NCI-H2081 (cell line): ENCODE data around the gene CHRNA4.

Source experiments
- DNase-seq, 2 experiments: peaks; one replicate each; lab custom pipeline; 2025; lab: John Stamatoyannopoulos, UW

Gene CHRNA4

DNA sequence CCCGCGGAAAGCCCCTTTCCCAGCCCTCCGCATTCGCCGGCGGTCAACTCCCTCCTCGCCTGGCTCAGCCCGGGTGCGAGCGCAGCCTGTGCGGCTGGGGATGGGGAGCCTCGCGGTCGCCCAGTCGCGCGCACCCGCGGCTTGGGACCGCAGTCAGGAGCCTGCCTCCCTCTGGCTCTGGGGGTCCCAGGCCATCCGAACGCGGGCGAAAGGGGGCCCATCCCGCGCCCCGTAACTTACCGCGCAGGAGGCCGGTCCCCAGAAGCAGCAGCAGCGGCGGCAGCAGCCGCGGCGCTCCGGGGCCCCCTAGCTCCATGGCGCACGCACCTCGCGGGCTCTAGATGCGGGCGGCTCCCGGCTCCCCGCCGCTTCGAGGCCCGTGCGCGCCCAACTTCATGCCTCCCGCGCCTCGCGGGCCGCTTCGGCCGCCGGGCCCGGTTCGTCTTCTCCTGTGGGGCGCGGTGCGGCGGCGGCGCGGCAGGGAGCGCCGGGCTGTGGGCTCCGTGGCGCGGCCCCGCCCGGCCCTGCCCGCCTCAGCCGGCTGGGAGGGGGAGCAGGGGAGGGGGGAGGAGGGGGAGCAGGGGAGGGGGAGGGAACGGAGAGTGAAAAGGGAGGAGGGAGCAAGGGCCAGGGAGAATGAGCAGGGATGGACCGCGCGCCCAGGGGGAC is at the start of gene CHRNA4:
Gene CHRNA4, minus strand, starts transcription at position 500 of the 669 bp plus-strand sequence. Its CDS starts 184 bp downstream, at position 316.
- DNase-seq: no peak

GRCh38 chr20:63409834-63410435 is 48.8 kb upstream of the CHRNA4 start:
- DNase-seq: no peak

- no peak for DNase-seq
Observed at GRCh38 chr20:63409066-63409833, 48.1 kb upstream of the CHRNA4 start.

DNA sequence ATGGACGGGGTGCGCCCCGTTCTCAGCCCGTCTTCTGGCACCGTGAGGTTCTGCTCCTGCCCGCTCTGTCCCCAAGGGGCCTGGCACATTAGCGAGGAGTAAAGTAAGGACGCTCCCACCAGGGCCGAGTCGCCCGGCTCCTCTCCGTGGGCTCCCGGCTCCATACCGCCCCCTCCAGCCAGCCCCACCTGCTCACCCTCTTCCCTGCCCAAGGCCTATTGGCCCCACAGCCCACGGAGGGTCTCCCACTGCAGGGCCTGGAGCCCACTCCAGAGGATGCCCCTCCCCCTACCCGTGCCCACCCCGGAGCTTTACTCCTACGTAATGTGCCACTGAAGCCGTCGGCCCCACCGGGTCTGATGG is 47.5 kb upstream of the CHRNA4 start:
- DNase-seq: no peak

GRCh38 chr20:63407928-63408683 is 47.0 kb upstream of the CHRNA4 start:
- DNase-seq: no peak

GRCh38 chr20:63406617-63407245 is 45.6 kb upstream of the CHRNA4 start:
- DNase-seq: no peak

- no peak for DNase-seq
Observed at GRCh38 chr20:63406011-63406410, 44.9 kb upstream of the CHRNA4 start.

DNA sequence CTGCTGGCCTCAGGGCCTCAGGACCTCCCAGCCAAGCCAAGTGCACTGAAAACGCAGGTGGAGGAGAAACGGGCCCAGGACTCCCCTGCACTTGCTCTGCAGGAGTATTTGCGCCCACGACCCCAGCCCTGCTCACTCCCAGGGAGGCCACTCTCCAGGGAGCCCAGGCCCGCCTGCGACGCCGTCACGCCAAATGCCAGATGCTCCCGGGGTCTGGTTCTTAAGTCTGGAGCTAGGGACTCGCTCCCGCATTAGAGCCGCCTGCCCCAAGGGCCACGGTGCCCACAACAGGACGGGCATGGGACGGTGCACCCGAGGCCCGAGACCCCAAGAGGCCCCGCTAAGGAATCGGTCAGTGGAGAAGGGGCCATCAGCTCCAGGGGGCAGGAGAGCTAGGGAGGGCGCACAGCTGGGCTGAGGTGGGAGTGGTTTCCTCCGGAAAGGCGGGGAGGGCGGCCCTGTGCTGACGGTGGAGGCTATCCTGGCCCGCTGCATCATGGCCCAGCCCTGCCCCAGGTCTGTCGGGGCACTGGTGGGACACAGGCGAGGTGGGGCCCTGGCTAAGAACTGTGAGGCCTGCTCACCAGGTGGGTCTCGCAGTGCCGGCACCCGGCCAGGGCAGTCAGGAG is 44.1 kb upstream of the CHRNA4 start:
- no peak for DNase-seq

GRCh38 chr20:63404129-63405085 is 43.3 kb upstream of the CHRNA4 start:
- no peak for DNase-seq

DNA sequence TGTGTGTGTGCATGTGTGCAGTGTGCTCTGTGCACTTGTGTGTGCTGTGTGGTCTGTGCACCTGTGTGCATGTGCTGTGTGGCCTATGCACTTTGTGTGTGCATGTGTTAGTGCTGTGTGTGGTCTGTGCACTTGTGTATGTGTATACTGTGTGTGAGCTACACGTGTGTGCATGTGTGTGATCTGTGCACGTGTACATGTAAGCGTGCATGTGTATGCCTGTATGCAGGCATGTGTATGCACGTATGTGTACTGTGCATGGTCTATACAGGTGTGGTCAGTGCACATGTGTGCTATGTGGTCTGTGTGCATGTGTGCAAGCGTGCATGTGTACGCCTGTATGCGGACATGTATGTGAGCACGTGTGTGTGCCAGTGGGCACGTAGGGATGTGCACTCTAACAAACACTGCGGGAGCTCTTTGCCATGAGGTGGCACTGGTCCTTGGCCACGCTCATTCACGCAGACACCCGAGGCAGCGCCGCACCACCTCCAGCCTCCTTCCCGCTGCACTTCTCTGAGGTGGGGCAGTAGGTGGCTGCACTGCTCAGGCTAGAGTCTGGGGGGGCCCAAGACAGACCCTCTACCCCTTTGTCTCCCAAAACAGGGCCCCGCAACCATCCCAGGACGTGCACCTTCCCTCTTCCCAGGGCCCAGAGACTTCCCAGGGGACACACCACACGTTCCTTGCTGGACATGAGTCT is 42.4 kb upstream of the CHRNA4 start:
- no peak for DNase-seq

DNA sequence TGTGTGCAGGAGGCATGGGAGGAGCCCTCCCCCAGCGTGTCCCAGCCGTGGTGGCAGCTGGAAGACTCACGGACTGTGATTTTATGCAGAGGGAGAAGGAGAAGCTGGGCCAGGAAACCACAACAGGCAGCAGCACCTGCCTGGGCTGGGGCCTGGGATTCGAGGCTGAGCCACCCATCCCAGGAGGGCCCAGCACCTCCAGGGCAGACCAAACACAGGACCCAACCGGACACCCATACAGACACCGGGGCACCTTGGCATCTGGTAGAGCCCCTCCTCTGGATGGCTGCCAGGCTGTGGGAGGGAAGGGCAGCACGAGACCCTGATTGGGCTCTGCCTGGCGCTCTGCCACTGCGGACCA is 41.7 kb upstream of the CHRNA4 start:
- DNase-seq: no peak

DNA sequence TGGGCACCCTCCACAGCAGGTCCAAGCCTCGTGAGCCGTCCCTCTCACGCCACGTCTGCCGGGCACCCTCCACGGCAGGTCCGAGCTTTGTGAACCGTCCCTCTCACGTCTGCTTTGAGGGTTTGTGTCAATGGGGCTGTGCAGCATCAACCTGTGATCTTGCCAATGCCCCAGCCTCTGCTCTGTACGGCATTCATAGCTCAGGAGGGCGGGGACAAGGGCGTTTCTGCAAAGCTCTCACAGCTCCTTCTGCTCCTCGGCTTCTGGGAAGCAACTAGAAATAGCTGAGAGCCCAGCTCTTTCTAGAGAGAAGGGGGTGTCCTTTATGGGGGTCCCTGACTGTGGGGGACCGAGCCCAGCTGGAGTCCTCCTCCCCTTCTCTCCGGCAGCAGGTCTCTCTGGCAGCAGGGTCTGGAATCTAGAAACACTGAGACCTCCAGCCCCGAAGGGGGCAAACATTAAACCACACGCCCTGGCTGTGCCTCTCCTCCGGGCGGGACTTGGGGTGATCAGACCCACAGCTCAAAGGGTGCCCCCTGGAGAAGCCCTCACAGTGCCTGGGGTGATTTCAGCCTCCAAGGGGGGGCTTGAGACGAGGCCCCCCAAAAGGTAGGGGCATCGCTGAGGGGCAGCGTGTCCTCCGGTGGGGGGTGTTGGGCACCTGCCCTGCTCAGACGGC is 41.2 kb upstream of the CHRNA4 start:
- no peak for DNase-seq

GRCh38 chr20:63401384-63402110 is 40.4 kb upstream of the CHRNA4 start:
- no peak for DNase-seq

GRCh38 chr20:63400486-63401210 is 39.5 kb upstream of the CHRNA4 start:
- DNase-seq: no peak

DNA sequence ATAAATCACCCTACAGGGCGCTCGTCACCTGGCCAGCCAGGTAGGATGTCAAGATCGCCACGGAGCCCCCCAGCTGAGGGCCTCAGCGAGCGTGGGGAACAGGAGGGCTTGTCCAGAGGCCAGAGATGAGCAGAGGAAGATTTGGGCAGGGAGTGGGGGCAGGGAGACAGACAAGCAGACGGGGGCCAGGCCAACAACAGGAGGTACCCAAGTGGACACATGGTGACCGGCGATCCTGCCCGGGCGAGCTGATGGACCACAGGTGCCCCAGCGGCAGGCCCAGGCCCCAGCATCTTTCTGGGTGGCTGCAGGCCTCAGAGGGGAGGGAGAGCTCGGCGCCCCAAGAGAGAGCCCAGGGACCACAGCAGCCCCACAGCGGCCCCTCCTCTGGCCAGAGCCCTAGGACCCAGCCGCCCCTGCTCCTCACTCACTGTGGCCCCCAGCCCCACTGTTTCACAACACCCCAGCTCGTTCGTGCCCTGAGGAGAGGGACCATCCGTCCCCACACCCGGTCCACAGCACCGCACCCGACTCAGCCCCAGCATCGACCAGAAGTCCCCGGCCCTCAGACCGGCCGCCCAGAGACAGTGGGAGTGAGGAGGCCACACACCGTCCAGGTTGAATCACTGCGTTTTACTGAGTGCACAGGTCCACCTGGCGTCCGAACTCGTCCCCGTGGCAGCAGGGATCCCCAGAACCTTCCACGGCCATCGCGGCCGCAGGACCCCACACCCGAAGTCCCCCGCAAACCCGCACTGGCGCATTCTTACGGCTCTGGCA is 38.6 kb upstream of the CHRNA4 start:
- DNase-seq: no peak

GRCh38 chr20:63398744-63399514 is 37.8 kb upstream of the CHRNA4 start:
- DNase-seq: no peak
